CD14-positive monocyte (primary cell): ENCODE results near the gene PHB1. TPM values are rescaled to one million over a fixed set of nuclear protein-coding genes. Genes with fewer than 3 reads are reported as not detected.

Source experiments
- DNase-seq, 3 donors: peaks; one replicate each; pipeline ENCODE4 v3.0.0-alpha.2; 2011 to 2022
- H2AFZ ChIP-seq: 2 replicates; pipeline ENCODE4 v1.6.0; 2012; ENCODE audit warnings: mild to moderate bottlenecking, low read depth, low read length, inconsistent platforms; ENCODE audit not compliant: insufficient read depth, poor library complexity, severe bottlenecking
- H3K27ac ChIP-seq, 2 donors: 1 replicate in 1 of 2; 2 replicates in 1 of 2; pipeline ENCODE4 v1.5.1; 2012 to 2013; ENCODE audit warnings: low read length in 2 of 2, control low read depth in 1 of 2, inconsistent platforms in 1 of 2, low read depth in 1 of 2, mild to moderate bottlenecking in 1 of 2
- H3K27me3 ChIP-seq, 2 donors: one replicate each; pipeline versions ENCODE4 v1.6.0 to v1.6.1; 2011 to 2013; ENCODE audit warnings: low read length in 2 of 2; ENCODE audit not compliant: control insufficient read depth in 2 of 2, insufficient read depth in 2 of 2
- H3K36me3 ChIP-seq, 2 donors: replicated peaks in 1 of 2; 1 replicate in 1 of 2; 2 replicates in 1 of 2; pipeline versions ENCODE4 v1.5.1 to v1.6.1; 2012 to 2013; ENCODE audit warnings: low read length in 2 of 2, control low read depth in 1 of 2, inconsistent platforms in 1 of 2, mild to moderate bottlenecking in 1 of 2; ENCODE audit not compliant: insufficient read depth in 2 of 2, control insufficient read depth in 1 of 2
- H3K4me1 ChIP-seq, 2 donors: 1 replicate in 1 of 2; 2 replicates in 1 of 2; pipeline versions ENCODE4 v1.5.1 to v1.6.1; 2012 to 2013; ENCODE audit warnings: low read length in 2 of 2, control low read depth in 1 of 2, inconsistent platforms in 1 of 2, mild to moderate bottlenecking in 1 of 2, moderate library complexity in 1 of 2; ENCODE audit not compliant: insufficient read depth in 2 of 2, control insufficient read depth in 1 of 2
- H3K4me2 ChIP-seq: replicated peaks from 2 replicates; pipeline ENCODE3; 2012; ENCODE audit warnings: low read length, moderate library complexity, mild to moderate bottlenecking; ENCODE audit not compliant: poor library complexity, severe bottlenecking; ENCODE audit errors: extremely low read depth
- H3K4me3 ChIP-seq, 3 experiments: fragments of 200-600 bp in 1 of 3; sonication (generic) in 1 of 3; replicated peaks in 1 of 3; 1 replicate in 2 of 3; 2 replicates in 1 of 3; pipeline ENCODE4 v1.5.1; 2011 to 2013; ENCODE audit warnings: low read length in 3 of 3, mild to moderate bottlenecking in 3 of 3, control low read depth in 2 of 3, low read depth in 2 of 3, inconsistent platforms in 1 of 3, moderate library complexity in 1 of 3
- H3K79me2 ChIP-seq: 2 replicates; pipeline ENCODE4 v1.6.0; 2012; ENCODE audit warnings: mild to moderate bottlenecking, control low read depth, inconsistent platforms, low read length, moderate library complexity; ENCODE audit not compliant: insufficient read depth
- H3K9ac ChIP-seq: 2 replicates; pipeline ENCODE4 v1.6.0; 2017; ENCODE audit warnings: low read length, mild to moderate bottlenecking; ENCODE audit not compliant: insufficient read depth, poor library complexity, severe bottlenecking
- H3K9me3 ChIP-seq, 2 donors: replicated peaks in 1 of 2; 1 replicate in 1 of 2; 2 replicates in 1 of 2; pipeline versions ENCODE4 v1.5.1 to v1.6.1; 2012 to 2013; ENCODE audit warnings: low read length in 2 of 2, control low read depth in 1 of 2; ENCODE audit not compliant: control insufficient read depth in 1 of 2, insufficient read depth in 1 of 2
- H4K20me1 ChIP-seq: 2 replicates; pipeline ENCODE4 v1.6.0; 2012; ENCODE audit warnings: mild to moderate bottlenecking, low read length, control low read depth, moderate library complexity; ENCODE audit not compliant: insufficient read depth
- H3K27ac Mint-ChIP-seq, 7 donors: one replicate each; pipeline ENCODE4 v1.8.0; 2020; ENCODE audit warnings: mild to moderate bottlenecking in 7 of 7, mixed read lengths in 7 of 7, moderate library complexity in 6 of 7, inconsistent platforms in 2 of 7
- H3K27me3 Mint-ChIP-seq, 3 donors: one replicate each; pipeline ENCODE4 v1.8.0; 2021 to 2022; ENCODE audit warnings: low read depth in 3 of 3, mild to moderate bottlenecking in 3 of 3, mixed read lengths in 3 of 3, moderate library complexity in 3 of 3, inconsistent platforms in 1 of 3
- H3K36me3 Mint-ChIP-seq, 2 donors: one replicate each; pipeline ENCODE4 v1.8.0; 2020; ENCODE audit warnings: mixed read lengths in 2 of 2, inconsistent platforms in 1 of 2, mild to moderate bottlenecking in 1 of 2
- H3K4me1 Mint-ChIP-seq: one replicate; pipeline ENCODE4 v1.8.0; 2020; ENCODE audit warnings: mild to moderate bottlenecking, mixed read lengths
- H3K4me3 Mint-ChIP-seq, 2 donors: one replicate each; pipeline ENCODE4 v1.8.0; 2020; ENCODE audit warnings: mild to moderate bottlenecking in 2 of 2, mixed read lengths in 2 of 2, moderate library complexity in 1 of 2
- H3K9me3 Mint-ChIP-seq, 7 donors: one replicate each; pipeline ENCODE4 v1.8.0; 2020 to 2022; ENCODE audit warnings: mixed read lengths in 7 of 7, mild to moderate bottlenecking in 6 of 7, moderate library complexity in 6 of 7, inconsistent platforms in 2 of 7
- CTCF ChIP-seq: fragments of 200-600 bp; IDR thresholded peaks from one replicate; pipeline ENCODE4 v1.8.0; 2022; ENCODE audit warnings: antibody characterized with exemption, mild to moderate bottlenecking
- WGBS: methylation state at CpG from one replicate; pipeline ENCODE4 v1.1.5; 2013; ENCODE audit warnings: missing lambda C conversion rate; ENCODE audit not compliant: insufficient coverage; 5-methylcytosine and 5-hydroxymethylcytosine counted together
- intact Hi-C, 2 donors: fragments of 100-400 bp; cut with micrococcal nuclease; formaldehyde crosslinking; loops; one replicate each; pipeline versions ENCODE4 v1.15.0 to v1.15.1; 2023
- polyA plus RNA-seq, 3 donors: library from polyadenylated mRNA; depleted of rRNA in 1 of 3; unstranded in 2 of 3; stranded (reverse) in 1 of 3; fragments of 300-500 nt in 2 of 3; fragments of >200 nt in 1 of 3; fragmentation: Illumina TruSeq in 2 of 3; gene quantifications; 1 replicate in 2 of 3; 2 replicates in 1 of 3; pipeline ENCODE4 v1.2.3, GENCODE V29; 2012 to 2021

PHB1 gene
- polyA plus RNA-seq, 3 donors: 57.1 to 89.2 (median 83.9) TPM

- H3K27ac ChIP-seq: no peak overlapping the region
- Mint-ChIP-seq H3K4me1 (peaks cover 16% of the 10 kb centered on the region), H3K9me3 (no peaks in the 10 kb centered on the region), H3K27ac (no peak overlapping the region), H3K27me3 (peaks cover 0 to 2% (median 1%) of the 10 kb centered on the region in 3 donors), H3K4me3 (no peak overlapping the region), H3K36me3 (peaks cover 45 to 51% of the 10 kb centered on the region in 2 donors)
- H2AFZ ChIP-seq: no peak overlapping the region
- H4K20me1 ChIP-seq: no peaks in the 10 kb centered on the region
- H3K36me3 ChIP-seq: peaks cover 36 to 49% of the 10 kb centered on the region in 2 donors
- peaks cover 0 to 8% of the 10 kb centered on the region in 2 donors for H3K4me1 ChIP-seq
- 100% methylated on average over 4 of the region's 6 CpGs for WGBS
- H3K4me2 ChIP-seq: no peak overlapping the region
- intact Hi-C loops: no loop called here
- no peak overlapping the region for H3K9ac ChIP-seq
- no peaks in the 10 kb centered on the region for H3K79me2 ChIP-seq
- no peaks in the 10 kb centered on the region for H3K27me3 ChIP-seq
- no peak for DNase-seq
- no peaks in the 10 kb centered on the region for H3K9me3 ChIP-seq
- H3K4me3 ChIP-seq: no peak overlapping the region
- TF ChIP-seq CTCF: no peak
Measured at GRCh38 chr17:49402706-49403105, 12.0 kb downstream of the PHB1 start.

- Mint-ChIP-seq H3K9me3 (no peaks in the 10 kb centered on the region), H3K36me3 (peaks cover 43 to 45% of the 10 kb centered on the region in 2 donors), H3K4me3 (no peak overlapping the region), H3K4me1 (peaks cover 22% of the 10 kb centered on the region), H3K27ac (peak overlapping the region in 1 of 7 donors; percentile 33), H3K27me3 (peaks cover 0 to 2% (median 1%) of the 10 kb centered on the region in 3 donors)
- no peaks in the 10 kb centered on the region for H3K27me3 ChIP-seq
- no peak overlapping the region for H2AFZ ChIP-seq
- peaks cover 32 to 44% of the 10 kb centered on the region in 2 donors for H3K36me3 ChIP-seq
- no peak for DNase-seq
- 89% methylated on average over 3 of the region's 6 CpGs for WGBS
- H3K4me2 ChIP-seq: no peak overlapping the region
- H3K27ac ChIP-seq: no peak overlapping the region
- no peak overlapping the region for H3K4me3 ChIP-seq
- intact Hi-C loops: no loop called here
- no peaks in the 10 kb centered on the region for H3K79me2 ChIP-seq
- TF ChIP-seq CTCF: no peak
- no peaks in the 10 kb centered on the region for H3K9me3 ChIP-seq
- no peaks in the 10 kb centered on the region for H4K20me1 ChIP-seq
- peaks cover 2 to 14% of the 10 kb centered on the region in 2 donors for H3K4me1 ChIP-seq
- H3K9ac ChIP-seq: peak overlapping the region; percentile 25
Measured at GRCh38 chr17:49401971-49402611, 12.6 kb downstream of the PHB1 start.
